ENCODE data around the gene CHCHD6. TPM values are rescaled to one million over a fixed set of nuclear protein-coding genes. Genes with fewer than 3 reads are reported as not detected.

The CHCHD6 gene
- total RNA-seq = 10 to 100 TPM; 15.9 to 16.9 TPM

GRCh38 chr3:126703512-126704493 is at the start of gene CHCHD6:
TSS of gene CHCHD6 (plus strand) at chr3:126704240. CDS start at chr3:126704313, 73 bp downstream.
- ChIA-PET POLR2A (interaction anchor here (0.7 kb wide), 1 partner anchor 276 kb away, joined by 3 read pairs; no protein-coding TSS in a partner anchor), CTCF (interaction anchor here (1.1 kb wide), 1 partner anchor 24 kb away, joined by 3 read pairs; no protein-coding TSS in a partner anchor)

- CTCF ChIA-PET = interaction anchor here (0.6 to 0.7 kb wide), 3 partner anchors 35 to 468 kb away, joined by 3 read pairs; no protein-coding TSS in a partner anchor
These were observed 49.3 kb upstream of the CHCHD6 start, which contains the start of gene TXNRD3 for GRCh38 chr3:126654571-126655383. TSS of gene TXNRD3 (minus strand) at chr3:126655124.

GRCh38 chr3:126655887-126656286 is 48.2 kb upstream of the CHCHD6 start:
- ChIA-PET CTCF (interaction anchor here (0.6 kb wide), 1 partner anchor 36 kb away, joined by 3 read pairs; no protein-coding TSS in a partner anchor), POLR2A (no interaction called here)

More at GRCh38 chr3:126654571-126655383, 49.3 kb upstream of the CHCHD6 start, which contains the start of gene TXNRD3:
- POLR2A ChIA-PET = no interaction called here

GRCh38 chr3:126656371-126657134 is 47.5 kb upstream of the CHCHD6 start:
- CTCF ChIA-PET = no interaction called here
- POLR2A ChIA-PET = no interaction called here

- ChIA-PET CTCF (no interaction called here), POLR2A (no interaction called here)
These were observed 46.1 kb upstream of the CHCHD6 start for GRCh38 chr3:126657901-126658300.

GRCh38 chr3:126658584-126658983 is 45.5 kb upstream of the CHCHD6 start:
- ChIA-PET CTCF (no interaction called here), POLR2A (no interaction called here)

- POLR2A ChIA-PET = no interaction called here
- CTCF ChIA-PET = no interaction called here
These were observed 43.8 kb upstream of the CHCHD6 start for GRCh38 chr3:126659915-126660886.

GRCh38 chr3:126661532-126662364 is 42.3 kb upstream of the CHCHD6 start:
- CTCF ChIA-PET = interaction anchor here (0.8 kb wide), 1 partner anchor 18 kb away, joined by 3 read pairs; no protein-coding TSS in a partner anchor
- POLR2A ChIA-PET = no interaction called here

GRCh38 chr3:126663257-126663656 is 40.8 kb upstream of the CHCHD6 start:
- ChIA-PET CTCF (no interaction called here), POLR2A (no interaction called here)

GRCh38 chr3:126663750-126664149 is 40.3 kb upstream of the CHCHD6 start:
- CTCF ChIA-PET = no interaction called here
- POLR2A ChIA-PET = no interaction called here

- CTCF ChIA-PET = no interaction called here
- POLR2A ChIA-PET = no interaction called here
These were observed 39.3 kb upstream of the CHCHD6 start for GRCh38 chr3:126664591-126665214.

- POLR2A ChIA-PET = no interaction called here
- CTCF ChIA-PET = no interaction called here
These were observed 38.7 kb upstream of the CHCHD6 start for GRCh38 chr3:126665221-126665936.

- POLR2A ChIA-PET = no interaction called here
- CTCF ChIA-PET = no interaction called here
These were observed 37.9 kb upstream of the CHCHD6 start for GRCh38 chr3:126665959-126666657.

GRCh38 chr3:126666658-126667528 is 37.1 kb upstream of the CHCHD6 start:
- ChIA-PET POLR2A (no interaction called here), CTCF (no interaction called here)
